ENCODE data around the gene GK. TPM values are rescaled to one million over a fixed set of nuclear protein-coding genes. Genes with fewer than 3 reads are reported as not detected.
"Not testable (repeated sequence)": the region's sequence is repeated elsewhere in the genome, so short reads cannot be mapped to it uniquely, and the experiment has no call there.

GK gene
- total RNA-seq, 4 donors from 2014 or later, result 2.8 to 10.6 (median 6.4) TPM

DNA sequence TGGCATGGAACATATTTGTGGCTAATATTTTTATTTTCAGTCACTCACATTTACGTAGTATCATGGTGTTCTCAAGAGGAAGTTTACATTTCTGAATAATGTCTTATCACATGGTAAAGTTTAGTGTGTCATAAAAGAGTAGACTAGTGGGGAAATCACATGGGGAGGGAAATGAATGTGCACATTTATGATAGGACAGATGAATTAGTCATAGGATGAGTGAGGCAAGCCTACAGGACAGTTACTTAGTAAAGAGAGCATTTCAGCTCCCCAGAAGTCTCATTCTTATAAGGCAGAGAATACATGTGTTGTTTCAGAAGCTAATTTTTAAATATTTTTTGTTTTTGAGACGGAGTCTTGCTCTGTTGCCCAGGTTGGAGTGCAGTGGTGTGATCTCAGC lies 6.2 kb downstream of the GK start:
- H3K4me3 ChIP-seq (ENCODE audit: low read depth, poor library complexity, severe bottlenecking), result no peak overlapping the region
- 79 to 82% methylated on average over 2 of the region's 2 CpGs for WGBS, 2 donors
- DNase-seq (ENCODE audit: low spot score in 2 of 2), result no peak
- TF ChIP-seq, protein P1, sequence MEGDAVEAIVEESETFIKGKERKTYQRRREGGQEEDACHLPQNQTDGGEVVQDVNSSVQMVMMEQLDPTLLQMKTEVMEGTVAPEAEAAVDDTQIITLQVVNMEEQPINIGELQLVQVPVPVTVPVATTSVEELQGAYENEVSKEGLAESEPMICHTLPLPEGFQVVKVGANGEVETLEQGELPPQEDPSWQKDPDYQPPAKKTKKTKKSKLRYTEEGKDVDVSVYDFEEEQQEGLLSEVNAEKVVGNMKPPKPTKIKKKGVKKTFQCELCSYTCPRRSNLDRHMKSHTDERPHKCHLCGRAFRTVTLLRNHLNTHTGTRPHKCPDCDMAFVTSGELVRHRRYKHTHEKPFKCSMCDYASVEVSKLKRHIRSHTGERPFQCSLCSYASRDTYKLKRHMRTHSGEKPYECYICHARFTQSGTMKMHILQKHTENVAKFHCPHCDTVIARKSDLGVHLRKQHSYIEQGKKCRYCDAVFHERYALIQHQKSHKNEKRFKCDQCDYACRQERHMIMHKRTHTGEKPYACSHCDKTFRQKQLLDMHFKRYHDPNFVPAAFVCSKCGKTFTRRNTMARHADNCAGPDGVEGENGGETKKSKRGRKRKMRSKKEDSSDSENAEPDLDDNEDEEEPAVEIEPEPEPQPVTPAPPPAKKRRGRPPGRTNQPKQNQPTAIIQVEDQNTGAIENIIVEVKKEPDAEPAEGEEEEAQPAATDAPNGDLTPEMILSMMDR (IDR thresholded peaks at IDR 0.05), result no peak
- no peak for TF ChIP-seq POLR2A (IDR thresholded peaks at IDR 0.05)
- intact Hi-C loops (cut with DNase I; ENCODE audit: low total_unique reads), result no loop called here

DNA sequence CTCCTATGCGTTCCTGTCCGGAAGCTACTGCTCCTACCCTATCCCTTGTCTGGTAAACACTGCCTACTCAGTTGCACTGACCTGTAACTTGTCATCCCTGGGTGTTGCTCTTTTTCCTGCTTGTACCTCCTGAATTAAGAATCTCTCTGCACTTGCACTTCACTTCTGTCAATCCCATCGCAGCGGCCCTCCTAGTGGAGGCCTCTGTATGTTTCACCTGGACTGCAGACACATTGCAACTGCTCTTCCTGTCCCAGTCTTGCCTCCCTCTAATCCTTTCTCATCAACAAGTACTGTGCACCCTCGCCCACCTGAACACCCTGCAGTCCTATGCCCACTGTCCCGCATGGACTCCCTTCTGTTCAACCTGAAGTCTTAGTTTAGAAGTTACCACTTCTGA lies 8.0 kb downstream of the GK start:
- H3K4me3 ChIP-seq (ENCODE audit: low read depth, poor library complexity, severe bottlenecking), result no peak overlapping the region
- WGBS, 2 donors, result 82 to 99% methylated on average over 6 of the region's 6 CpGs
- intact Hi-C loops (cut with DNase I; ENCODE audit: low total_unique reads), result no loop called here
- no peak for TF ChIP-seq POLR2A (IDR thresholded peaks at IDR 0.05)
- TF ChIP-seq, protein P1 (IDR thresholded peaks at IDR 0.05), result no peak
- DNase-seq (ENCODE audit: low spot score in 2 of 2), result no peak

DNA sequence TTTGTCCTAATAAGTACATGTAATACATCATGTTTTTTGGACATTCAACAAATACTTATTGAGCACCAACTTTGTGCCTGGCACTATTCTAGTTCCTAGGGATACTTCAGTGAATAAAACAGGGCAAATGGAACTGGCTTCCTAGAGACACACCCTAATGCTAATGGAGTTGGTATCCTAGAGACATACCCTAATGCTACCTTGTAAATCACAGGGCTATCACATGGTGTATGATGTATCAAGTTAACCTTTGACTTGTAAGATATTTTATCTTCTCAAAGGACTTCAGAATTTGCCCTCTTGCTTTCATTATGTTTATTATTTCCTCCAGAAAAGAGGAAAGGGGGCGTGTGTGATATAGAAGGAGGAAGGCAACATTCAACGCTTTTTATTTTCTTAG lies 10.1 kb downstream of the GK start:
- intact Hi-C loops (cut with DNase I; ENCODE audit: low total_unique reads), result no loop called here
- H3K4me3 ChIP-seq (ENCODE audit: low read depth, poor library complexity, severe bottlenecking), result no peak overlapping the region
- WGBS, 2 donors, result 79 to 95% methylated on average over 2 of the region's 2 CpGs
- TF ChIP-seq POLR2A (IDR thresholded peaks at IDR 0.05), result no peak
- TF ChIP-seq, protein P1 (IDR thresholded peaks at IDR 0.05), result no peak
- no peak for DNase-seq (ENCODE audit: low spot score in 2 of 2)

DNA sequence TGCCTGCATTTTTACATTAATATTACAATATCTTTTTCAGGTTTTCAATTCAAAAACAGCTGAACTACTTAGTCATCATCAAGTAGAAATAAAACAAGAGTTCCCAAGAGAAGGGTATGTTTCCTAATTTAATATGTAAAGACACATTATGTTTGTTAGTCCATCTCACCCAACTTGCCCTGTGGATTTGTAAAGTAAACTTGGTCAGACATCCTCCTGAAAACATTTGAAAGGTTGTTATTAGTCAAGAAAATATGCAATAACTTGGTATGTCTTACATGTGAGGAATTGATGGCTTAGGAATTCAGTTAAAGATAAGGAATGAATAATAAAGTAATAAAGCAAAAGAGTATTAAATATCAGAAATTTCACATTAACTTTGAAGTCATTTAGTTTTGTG lies 12.2 kb downstream of the GK start:
- no peak for DNase-seq (ENCODE audit: low spot score in 2 of 2)
- H3K4me3 ChIP-seq (ENCODE audit: low read depth, poor library complexity, severe bottlenecking), result no peak overlapping the region
- intact Hi-C loops (cut with DNase I; ENCODE audit: low total_unique reads), result no loop called here
- no peak for TF ChIP-seq POLR2A (IDR thresholded peaks at IDR 0.05)
- TF ChIP-seq, protein P1 (IDR thresholded peaks at IDR 0.05), result no peak

DNA sequence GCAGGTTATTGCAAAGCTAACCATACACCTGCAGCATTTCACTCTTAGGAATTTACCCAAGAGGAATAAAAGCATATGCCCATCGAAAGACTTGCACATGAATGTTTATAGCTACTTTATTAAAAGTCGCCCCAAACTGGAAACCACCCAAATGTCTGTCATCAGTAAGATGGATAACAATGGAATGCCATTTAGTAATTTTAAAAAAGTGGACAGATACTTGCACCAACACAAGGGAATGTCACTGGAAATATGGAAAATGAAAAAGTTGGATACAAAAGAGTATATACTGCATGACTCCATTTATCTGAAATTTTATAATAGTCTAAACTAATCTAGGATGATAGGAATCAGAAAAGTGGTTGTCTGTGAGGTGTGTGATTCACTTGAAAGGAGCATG lies 12.9 kb downstream of the GK start:
- DNase-seq (ENCODE audit: low spot score in 2 of 2), result no peak
- intact Hi-C loops (cut with DNase I; ENCODE audit: low total_unique reads), result no loop called here
- TF ChIP-seq, protein P1 (IDR thresholded peaks at IDR 0.05), result no peak
- TF ChIP-seq POLR2A (IDR thresholded peaks at IDR 0.05), result no peak
- WGBS, 2 donors, result 65 to 82% methylated on average over 2 of the region's 2 CpGs
- no peak overlapping the region for H3K4me3 ChIP-seq (ENCODE audit: low read depth, poor library complexity, severe bottlenecking)

DNA sequence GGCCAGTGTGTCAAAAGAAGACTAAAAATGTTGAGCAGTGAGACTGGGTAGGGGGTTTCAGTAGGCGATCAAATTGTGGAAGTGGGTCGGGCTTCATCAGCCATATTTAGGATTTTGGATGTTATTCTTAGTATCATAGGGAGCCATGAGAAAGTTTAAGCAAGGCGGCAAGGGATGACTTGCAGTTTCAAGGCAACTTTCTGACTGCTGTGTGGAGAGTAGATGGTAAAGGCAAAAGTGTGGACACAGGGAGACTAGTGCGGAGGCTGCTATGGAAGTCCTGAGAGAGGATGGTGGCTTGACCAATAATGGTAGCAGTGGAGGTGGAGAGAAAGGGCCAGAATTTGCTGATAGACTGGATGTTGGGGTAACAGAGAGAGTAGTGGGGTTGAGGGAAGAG lies 15.4 kb downstream of the GK start:
- no peak for DNase-seq (ENCODE audit: low spot score in 2 of 2)
- intact Hi-C loops (cut with DNase I; ENCODE audit: low total_unique reads), result no loop called here
- WGBS, 2 donors, result 89 to 92% methylated on average over 4 of the region's 4 CpGs
- H3K4me3 ChIP-seq (ENCODE audit: low read depth, poor library complexity, severe bottlenecking), result no peak overlapping the region
- TF ChIP-seq, protein P1 (IDR thresholded peaks at IDR 0.05), result no peak
- TF ChIP-seq POLR2A (IDR thresholded peaks at IDR 0.05), result no peak

DNA sequence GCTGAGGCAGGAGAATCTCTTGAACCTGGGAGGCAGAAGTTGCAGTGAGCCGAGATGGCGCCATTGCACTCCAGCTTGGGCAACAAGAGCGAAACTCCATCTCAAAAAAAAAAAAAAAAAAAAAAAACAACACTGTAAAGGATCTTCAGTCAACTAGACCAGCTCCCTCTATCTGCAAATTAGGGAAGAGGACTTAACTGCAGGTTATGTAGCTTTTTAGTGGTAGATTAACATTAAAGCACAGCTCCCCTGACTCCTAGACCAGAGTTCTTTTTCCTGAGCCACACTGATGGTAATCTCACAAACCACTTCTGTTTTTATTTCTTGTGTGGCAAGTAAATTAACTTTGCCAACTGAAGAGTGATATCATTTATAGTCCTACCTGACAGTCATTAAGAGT lies 18.0 kb downstream of the GK start:
- DNase-seq (ENCODE audit: low spot score in 2 of 2); H3K4me3 ChIP-seq (ENCODE audit: low read depth, poor library complexity, severe bottlenecking); intact Hi-C loops (cut with DNase I; ENCODE audit: low total_unique reads): not testable (repeated sequence)
- WGBS, 2 donors, result 79 to 97% methylated on average over 3 of the region's 3 CpGs
